Heart left ventricle (tissue), 13 donors: ENCODE results near the gene ARMH3.

Experiments used
- CTCF ChIP-seq, 12 donors: fragments of 200-600 bp; sonication (generic) in 4 of 12; IDR thresholded peaks; one replicate each; pipeline versions ENCODE4 v1.5.0 to v1.8.0; 2018 to 2022; ENCODE audit warnings: antibody characterized with exemption in 12 of 12, mild to moderate bottlenecking in 5 of 12
- POLR2A ChIP-seq, 2 donors: fragments of 450-650 bp; IDR thresholded peaks; one replicate each; pipeline ENCODE4 v1.6.1; 2017; ENCODE audit warnings: antibody characterized with exemption in 2 of 2, mild to moderate bottlenecking in 2 of 2, moderate library complexity in 2 of 2
- donor health status: ischemic (EF 13 %, LVEDD 7.1; RV severe dilation, severe dysfunction).
- donor health status: DM: no; HTN: yes; CAD: no.
- donor health status: DM: no; HTN: no; CAD: no.
- donor health status: ischemic (EF 25% LVEDD 6.9; RV normal size, moderate dysfunction).
- donor health status: ischemic (EF 25% LVEDD 5.7; RV mildly dilated, moderate dysfunction).
- donor health status: ischemic (EF 35%, LVEDD 5.7; RV mildly dilated, moderate dysfunction).
- donor health status: nonischemic (EF 11% LVEDD 7.7; RV severe dilation, severe dysfunction).
- donor health status: DM: yes; HTN: yes; CAD: no.
- donor health status: PGD.
- donor health status: ischemic (EF 29% LVEDD 5.4; RV normal size, mild dysfunction).
- donor health status: nonischemic (EF 23%, LVEDD 6.1; RV moderate dilation, normal function).

- TF ChIP-seq CTCF (IDR thresholded peaks at IDR 0.05) (no peak), POLR2A (IDR thresholded peaks at IDR 0.05) (no peak)
Observed at GRCh38 chr10:101997803-101998202, 58.2 kb downstream of the ARMH3 start.
